NOMO-1 treated with dmso at 0.1 percent for 144 hours (cell line): ENCODE data around the gene SPAG5.
A peak's percentile ranks its signal among the peaks of the same experiment; 100 is the strongest.

Source experiments
- DNase-seq: peaks from one replicate; lab custom pipeline; 2025; ENCODE audit not compliant: unreplicated experiment; lab: John Stamatoyannopoulos, UW

The SPAG5 gene

GRCh38 chr17:28573966-28574480 lies 24.8 kb downstream of the SPAG5 start:
- no peak for DNase-seq

- DNase-seq, result no peak
These were observed 25.3 kb downstream of the SPAG5 start for GRCh38 chr17:28573521-28573920.

- DNase-seq, result no peak
These were observed 25.8 kb downstream of the SPAG5 start for GRCh38 chr17:28573040-28573380.

DNA sequence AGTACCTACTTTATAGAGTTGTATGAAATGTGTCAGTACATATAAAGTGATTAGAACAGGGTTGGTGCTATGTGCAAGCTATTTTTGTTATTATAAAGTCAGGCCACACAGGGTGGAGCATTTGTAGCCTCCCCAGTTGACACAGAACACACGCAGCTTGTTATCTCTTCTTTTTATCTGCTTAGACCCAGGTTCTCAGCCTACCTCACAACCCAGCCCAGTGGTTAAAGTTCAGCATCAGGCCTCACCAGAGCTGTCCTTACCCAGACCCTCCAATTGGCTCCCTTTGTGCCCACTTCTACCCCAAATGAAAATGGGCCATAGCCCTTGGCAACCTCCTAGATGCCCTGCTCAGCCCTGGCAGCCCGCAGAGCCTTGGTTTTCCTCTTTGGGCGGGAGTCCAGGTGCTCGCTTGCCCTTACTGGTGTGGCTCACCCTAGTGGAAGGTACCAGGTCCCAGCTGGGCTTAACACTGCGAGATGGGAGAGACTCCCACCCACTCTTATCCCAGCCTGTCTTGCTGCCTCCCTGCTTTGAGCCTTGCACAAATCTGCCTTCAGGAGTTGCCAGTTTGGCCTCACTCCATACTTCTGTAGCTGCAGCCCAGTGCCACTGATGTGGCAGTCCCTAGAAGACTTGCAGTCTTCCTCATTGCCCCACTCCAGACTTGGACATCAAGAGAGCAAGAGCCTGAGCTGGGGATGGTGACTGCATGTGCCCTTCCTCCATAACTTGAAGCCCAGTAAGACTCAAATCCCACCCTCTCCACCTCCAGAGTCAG lies 26.4 kb downstream of the SPAG5 start:
- DNase-seq, result no peak

- peak; percentile 96 for DNase-seq
These were observed 27.3 kb downstream of the SPAG5 start, which contains the start of gene PIGS for GRCh38 chr17:28571361-28572122. PIGS (minus strand) TSS chr17:28571524; CDS start chr17:28571496, 28 bp downstream.

- no peak for DNase-seq
These were observed 28.0 kb downstream of the SPAG5 start for GRCh38 chr17:28570716-28571360.

DNA sequence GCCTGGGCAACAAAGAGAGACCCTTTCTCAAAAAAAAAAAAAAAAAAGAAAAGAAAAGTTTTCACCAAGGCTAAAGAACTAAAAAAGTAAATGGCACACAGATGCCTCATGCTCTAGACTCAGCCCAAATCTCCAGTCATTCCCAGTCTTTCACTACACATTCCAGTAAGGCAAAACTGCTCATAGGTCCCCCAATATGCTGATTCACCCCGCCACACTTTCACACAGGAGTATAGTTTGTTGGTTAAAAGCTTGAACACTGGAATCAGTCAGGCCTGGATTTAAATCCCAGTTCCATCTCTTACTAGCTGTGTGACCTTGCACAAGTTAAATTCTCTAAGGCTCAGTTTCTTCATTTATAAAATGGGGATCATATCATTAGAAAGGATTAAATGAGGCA lies 29.4 kb downstream of the SPAG5 start:
- DNase-seq, result no peak

GRCh38 chr17:28567604-28568003 lies 31.2 kb downstream of the SPAG5 start:
- peak; percentile 57 for DNase-seq

DNA sequence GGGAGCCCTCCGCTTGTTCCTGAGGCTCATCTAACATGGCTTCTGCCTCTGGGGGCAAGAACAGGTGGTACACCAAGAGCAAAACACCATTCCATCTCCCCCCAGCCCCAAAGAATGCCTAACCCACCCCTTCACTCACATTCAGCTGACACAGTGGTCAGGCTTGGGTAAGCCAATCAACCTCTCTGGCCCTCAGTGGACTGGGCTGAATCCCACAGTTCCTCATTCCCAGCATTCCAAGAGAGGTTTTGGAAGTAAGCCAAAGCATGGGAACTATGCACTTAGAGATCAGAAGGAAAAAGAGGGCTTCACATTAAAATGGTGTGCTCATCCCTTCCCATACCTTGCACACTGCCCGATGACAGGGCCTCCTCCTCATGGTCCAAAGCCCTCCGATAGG lies 35.4 kb downstream of the SPAG5 start:
- DNase-seq, result no peak

DNA sequence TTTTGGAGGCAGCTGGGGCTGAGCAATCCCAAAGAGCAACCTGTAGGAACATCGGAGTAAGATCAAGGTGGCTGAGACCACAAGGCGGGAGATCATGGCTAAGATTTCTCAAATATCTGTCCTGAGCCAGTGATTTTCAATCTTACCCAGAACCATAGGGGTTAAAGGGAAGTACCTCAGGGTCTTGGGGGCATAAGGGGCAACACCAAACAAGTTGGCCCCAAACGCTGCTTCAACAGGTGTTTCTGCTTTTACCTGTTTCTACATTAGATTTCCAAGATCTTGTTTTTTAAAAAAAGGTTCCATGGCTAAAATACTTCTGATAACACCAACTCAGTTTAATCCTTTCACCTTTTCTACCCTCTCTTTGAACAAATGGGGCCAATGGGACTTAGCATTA lies 43.8 kb downstream of the SPAG5 start:
- DNase-seq, result no peak

GRCh38 chr17:28554565-28554964 lies 44.3 kb downstream of the SPAG5 start:
- DNase-seq, result no peak

DNA sequence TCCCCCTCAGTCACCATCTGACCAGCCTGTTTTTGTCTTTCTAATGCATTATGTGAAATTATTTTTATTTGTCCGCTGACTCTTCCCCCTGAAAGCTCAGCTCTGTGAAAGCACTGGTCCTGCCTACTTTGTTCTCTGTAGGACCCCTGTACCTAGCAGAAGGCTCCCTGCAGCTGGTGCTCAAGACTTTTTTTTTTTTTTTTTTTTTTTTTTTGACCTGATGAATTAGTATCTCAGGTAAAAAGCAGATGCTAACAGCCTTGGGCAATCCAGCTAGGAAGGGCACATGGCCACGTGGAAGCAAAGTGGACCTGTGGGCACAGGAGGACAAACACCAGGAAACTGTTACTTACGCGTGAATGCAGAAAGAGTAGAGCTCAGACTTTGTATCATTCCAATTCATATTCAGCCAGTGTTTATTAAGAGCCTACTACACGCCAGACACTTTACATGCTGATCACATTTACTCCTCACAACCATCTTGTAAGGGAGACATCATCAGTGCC lies 45.8 kb downstream of the SPAG5 start:
- DNase-seq, result no peak

DNA sequence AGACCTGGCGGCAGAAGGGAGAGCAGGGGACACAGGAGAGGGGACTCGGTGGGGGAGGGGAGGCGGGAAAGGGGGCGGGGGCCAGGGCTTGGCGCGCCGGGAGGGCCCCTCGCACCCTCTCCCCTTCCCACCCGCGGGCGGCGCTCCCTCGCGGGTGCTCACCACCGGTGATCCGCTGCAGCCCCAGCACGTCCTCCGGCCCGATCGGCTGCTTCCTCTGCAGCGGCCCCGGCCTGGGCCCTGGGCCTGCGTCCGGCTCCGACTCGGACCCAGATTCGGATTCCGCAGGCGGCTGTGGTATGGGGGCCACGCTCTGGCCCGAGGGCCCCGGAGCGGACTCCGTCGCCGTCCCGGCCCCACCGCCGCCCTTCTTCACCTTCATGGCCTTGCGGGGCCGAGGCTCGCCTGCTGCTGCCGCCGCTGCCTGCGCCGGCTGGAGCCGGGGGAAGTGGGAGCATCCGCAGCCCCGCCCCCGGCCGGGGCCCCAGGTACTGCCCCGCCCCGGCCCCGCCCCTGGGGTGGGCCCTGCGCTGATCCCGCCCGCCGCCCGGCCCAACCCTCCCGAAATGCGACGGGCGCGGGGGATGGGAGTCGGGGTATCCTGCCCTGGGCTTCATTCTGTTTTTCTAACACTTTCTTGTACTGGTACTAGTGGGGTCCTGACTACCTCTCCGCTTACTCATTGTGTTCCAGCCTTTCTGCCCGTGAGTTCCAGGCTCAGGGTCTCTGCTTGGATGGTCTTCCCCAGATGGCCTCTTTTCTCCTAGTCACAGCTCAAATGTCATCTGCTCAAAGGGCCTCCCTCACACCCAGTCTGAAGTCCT lies 46.4 kb downstream of the SPAG5 start, which contains the start of gene UNC119:
Gene UNC119 (minus strand): TSS at position 449 of the 824 bp plus-strand sequence. CDS start 67 bp downstream, at position 382.
- peak; percentile 49 for DNase-seq

GRCh38 chr17:28551421-28552175 lies 47.2 kb downstream of the SPAG5 start:
- no peak for DNase-seq

DNA sequence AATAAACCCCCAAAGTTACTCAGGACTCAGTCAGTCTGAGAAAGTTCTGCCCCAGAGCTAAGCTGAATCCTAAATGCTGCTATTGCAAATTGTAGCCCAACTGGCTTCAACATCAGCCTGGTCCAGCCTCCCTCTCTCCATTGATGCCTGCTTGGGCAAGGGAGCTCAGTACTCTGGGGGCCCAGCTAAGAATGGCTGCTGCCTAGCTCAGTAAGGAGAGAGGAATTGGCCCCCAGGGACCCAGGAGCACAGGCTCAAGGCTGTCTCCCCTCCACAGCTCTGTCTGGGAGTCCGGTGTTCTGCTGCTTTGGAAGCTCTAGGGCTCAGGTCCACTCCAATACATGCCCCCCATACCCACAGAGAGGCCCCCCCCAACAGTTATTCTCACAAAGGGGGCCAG lies 48.0 kb downstream of the SPAG5 start:
- no peak for DNase-seq

- peak; percentile 31 for DNase-seq
These were observed 49.3 kb downstream of the SPAG5 start for GRCh38 chr17:28549236-28550132.

DNA sequence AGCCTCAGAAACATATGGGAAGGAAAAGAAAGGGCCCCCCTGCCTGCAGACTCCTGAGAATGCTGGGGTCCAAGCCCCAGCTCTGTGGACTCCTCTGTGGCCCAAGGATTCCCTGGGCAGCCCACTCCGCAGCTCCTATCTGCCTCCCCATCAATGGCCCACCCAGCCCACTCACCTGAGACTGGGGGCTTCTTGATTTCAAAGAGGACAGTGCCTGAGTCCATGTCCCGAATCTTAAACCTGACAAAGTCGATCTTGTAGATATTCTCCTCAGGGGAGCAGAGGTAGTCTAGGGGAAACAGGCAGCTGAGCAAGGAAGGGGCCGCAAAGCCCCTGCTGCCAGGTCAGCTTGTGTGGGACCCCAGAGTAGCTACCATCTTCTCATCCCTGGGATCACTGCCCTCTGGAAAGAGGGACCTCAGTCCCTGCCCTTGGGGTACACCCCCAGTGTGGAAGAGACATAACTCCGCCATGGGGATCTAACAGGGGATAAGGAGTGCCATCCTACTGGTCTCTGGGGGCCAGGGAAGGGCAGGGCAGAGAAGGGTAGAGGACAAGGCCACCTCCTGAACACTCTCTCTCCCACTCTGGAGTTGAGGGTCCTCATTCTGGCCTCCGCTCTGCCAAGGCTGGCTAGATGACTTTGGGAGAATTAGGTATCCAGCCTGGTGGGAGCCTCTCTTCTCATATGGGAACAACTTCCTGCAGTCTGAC lies 50.3 kb downstream of the SPAG5 start:
- no peak for DNase-seq
